K562 (cell line): ENCODE data around the gene PAX8. TPM values are rescaled to one million over a fixed set of nuclear protein-coding genes. Genes with fewer than 3 reads are reported as not detected.

Source experiments
- BRD4 ChIP-seq: fragments of 200-600 bp; sonication (generic); IDR thresholded peaks from 2 replicates; pipeline ENCODE4 v1.6.1; 2017; ENCODE audit warnings: inconsistent platforms
- DMBX1 ChIP-seq: fragments of 250-450 bp; sonication (Bioruptor Pico); IDR thresholded peaks from 2 replicates; pipeline ENCODE4 v1.8.0; 2022; ENCODE audit warnings: inconsistent platforms, mild to moderate bottlenecking, moderate library complexity, borderline replicate concordance
- ELF2 ChIP-seq: fragments of 250-450 bp; sonication (Bioruptor Pico); IDR thresholded peaks from 2 replicates; pipeline ENCODE4 v1.5.0; 2021; ENCODE audit warnings: mild to moderate bottlenecking
- EWSR1 ChIP-seq: fragments of 450-650 bp; IDR thresholded peaks from 2 replicates; pipeline ENCODE4 v1.6.1; 2018; ENCODE audit warnings: borderline replicate concordance, mild to moderate bottlenecking, low read depth, moderate library complexity; ENCODE audit not compliant: partially characterized antibody
- FOS ChIP-seq: IDR thresholded peaks from 3 replicates; pipeline ENCODE4 v1.6.1; 2011; ENCODE audit not compliant: insufficient read length; ENCODE audit errors: extremely low read depth
- FOXA1 ChIP-seq: fragments of 450-650 bp; IDR thresholded peaks from 2 replicates; pipeline ENCODE4 v1.6.1; 2016; ENCODE audit warnings: mild to moderate bottlenecking, borderline replicate concordance
- FOXK1 ChIP-seq: sonication (generic); formaldehyde crosslinking; IDR thresholded peaks from 2 replicates; pipeline ENCODE4 v1.8.0; 2022; ENCODE audit warnings: missing genetic modification reagents, mild to moderate bottlenecking, borderline replicate concordance
- HDAC2 ChIP-seq: fragments of 450-650 bp; IDR thresholded peaks from 2 replicates; pipeline ENCODE4 v1.6.1; 2016; ENCODE audit warnings: mild to moderate bottlenecking
- LEF1 ChIP-seq: fragments of 450-650 bp; IDR thresholded peaks from 2 replicates; pipeline ENCODE4 v1.6.1; 2016; ENCODE audit warnings: mild to moderate bottlenecking
- NR2C2 ChIP-seq, 2 experiments: fragments of 200-800 bp in 1 of 2; sonication (Bioruptor generic) in 1 of 2; sonication (generic) in 1 of 2; formaldehyde crosslinking in 1 of 2; IDR thresholded peaks; 2 replicates each; pipeline versions ENCODE4 v1.6.1 to v1.8.0; 2016 to 2022; ENCODE audit warnings: mild to moderate bottlenecking in 1 of 2, missing compliant biosample characterization in 1 of 2, missing genetic modification characterization in 1 of 2, missing genetic modification reagents in 1 of 2
- SIX5 ChIP-seq, 2 experiments: IDR thresholded peaks; 2 replicates each; pipeline ENCODE4 v1.6.1; 2011; ENCODE audit warnings: low read length in 2 of 2, borderline replicate concordance in 1 of 2, low read depth in 1 of 2, mild to moderate bottlenecking in 1 of 2, moderate library complexity in 1 of 2; ENCODE audit not compliant: insufficient read depth in 1 of 2
- TEAD2 ChIP-seq: fragments of 450-650 bp; IDR thresholded peaks from 2 replicates; pipeline ENCODE4 v1.6.1; 2016; ENCODE audit warnings: missing genetic modification characterization, control low read depth, missing compliant biosample characterization
- ZC3H11A ChIP-seq: IDR thresholded peaks from 2 replicates; pipeline ENCODE4 v1.6.1; 2012; ENCODE audit warnings: low read depth, low read length, improper control_type of control experiment
- polyA plus RNA-seq, 8 experiments: library from polyadenylated mRNA; depleted of rRNA in 4 of 8; stranded (reverse) in 5 of 8; unstranded in 3 of 8; fragments of >200 nt; fragmentation: Nextera tagmentation in 2 of 8; fragmentation: Illumina TruSeq in 1 of 8; extraction: Ambion mirVana in 2 of 8; extraction: Trizol in 1 of 8; gene quantifications; 2 replicates each; pipeline versions ENCODE4 v1.2.1 to v1.2.3, GENCODE V29; 2011 to 2014; ENCODE audit warnings: inconsistent platforms in 1 of 8, missing spikeins in 1 of 8
- total RNA-seq, 7 experiments: library from RNA; depleted of rRNA in 6 of 7; stranded (reverse); fragments of >200 nt in 6 of 7; fragmentation: Illumina TruSeq in 2 of 7; extraction: Trizol in 2 of 7; gene quantifications; 2 replicates each; pipeline versions ENCODE4 v1.2.1 to v1.2.3, GENCODE V29; 2011 to 2021; ENCODE audit warnings: low replicate concordance in 1 of 7
- TF ChIP-seq, protein P1 (sequence below), 3 experiments: fragments of 200-800 bp in 1 of 3; sonication (Bioruptor generic) in 1 of 3; sonication (generic) in 1 of 3; formaldehyde crosslinking in 1 of 3; IDR thresholded peaks; 2 replicates each; pipeline versions ENCODE4 v1.6.1 to v1.8.0; 2016 to 2022; ENCODE audit warnings: mild to moderate bottlenecking in 2 of 3, missing compliant biosample characterization in 2 of 3, missing genetic modification characterization in 2 of 3, missing genetic modification reagents in 1 of 3
- TF ChIP-seq, protein P2 (sequence below), 3 experiments: fragments of 200-800 bp in 1 of 3; fragments of 250-450 bp in 1 of 3; fragments of 450-650 bp in 1 of 3; sonication (Bioruptor Pico) in 1 of 3; sonication (Bioruptor generic) in 1 of 3; formaldehyde crosslinking in 1 of 3; IDR thresholded peaks; 2 replicates each; pipeline versions ENCODE4 v1.6.1 to v1.8.0; 2016 to 2022; ENCODE audit warnings: mild to moderate bottlenecking in 2 of 3, missing genetic modification characterization in 2 of 3, missing compliant biosample characterization in 1 of 3, moderate library complexity in 1 of 3
- TF ChIP-seq, protein P3 (sequence below): sonication (generic); formaldehyde crosslinking; IDR thresholded peaks from 2 replicates; pipeline ENCODE4 v1.8.0; 2022; ENCODE audit warnings: mild to moderate bottlenecking, low read depth, missing genetic modification reagents

Gene PAX8
- total and polyA plus RNA-seq, 9 of the 15 experiments (the other 6 are each of a cell fraction or from before 2014, with no cell fraction given), result 0.13 to 2.1 (median 0.51) TPM

GRCh38 chr2:113240915-113241911 lies 37.5 kb downstream of the PAX8 start (continued):
- TF ChIP-seq EWSR1 (no peak), BRD4 (no peak), LEF1 (no peak), ZC3H11A (no peak), ELF2 (CRISPR knock-in tag) (0 out of 2 replicates have a peak, but pooled peaks have one; percentile 13), NR2C2 (CRISPR knock-in tag; IDR thresholded peaks at IDR 0.05) (no peak), NR2C2 (tag; IDR thresholded peaks at IDR 0.05) (no peak), TEAD2 (tag) (no peak), FOS (peak; percentile 40), FOXK1 (no peak), FOXA1 (no peak), DMBX1 (CRISPR knock-in tag) (no peak), SIX5 (IDR thresholded peaks at IDR 0.05; ENCODE audit: borderline replicate concordance in 1 of 2, insufficient read depth in 1 of 2, low read depth in 1 of 2, low read length in 2 of 2) (no peak), HDAC2 (no peak; the same call in 1 of the 2 replicates)
- TF ChIP-seq, protein P1, sequence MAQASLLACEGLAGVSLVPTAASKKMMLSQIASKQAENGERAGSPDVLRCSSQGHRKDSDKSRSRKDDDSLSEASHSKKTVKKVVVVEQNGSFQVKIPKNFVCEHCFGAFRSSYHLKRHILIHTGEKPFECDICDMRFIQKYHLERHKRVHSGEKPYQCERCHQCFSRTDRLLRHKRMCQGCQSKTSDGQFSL (CRISPR knock-in tag; IDR thresholded peaks at IDR 0.05), result no peak
- TF ChIP-seq, protein P1 (tag; IDR thresholded peaks at IDR 0.05), result no peak
- TF ChIP-seq, protein P2, sequence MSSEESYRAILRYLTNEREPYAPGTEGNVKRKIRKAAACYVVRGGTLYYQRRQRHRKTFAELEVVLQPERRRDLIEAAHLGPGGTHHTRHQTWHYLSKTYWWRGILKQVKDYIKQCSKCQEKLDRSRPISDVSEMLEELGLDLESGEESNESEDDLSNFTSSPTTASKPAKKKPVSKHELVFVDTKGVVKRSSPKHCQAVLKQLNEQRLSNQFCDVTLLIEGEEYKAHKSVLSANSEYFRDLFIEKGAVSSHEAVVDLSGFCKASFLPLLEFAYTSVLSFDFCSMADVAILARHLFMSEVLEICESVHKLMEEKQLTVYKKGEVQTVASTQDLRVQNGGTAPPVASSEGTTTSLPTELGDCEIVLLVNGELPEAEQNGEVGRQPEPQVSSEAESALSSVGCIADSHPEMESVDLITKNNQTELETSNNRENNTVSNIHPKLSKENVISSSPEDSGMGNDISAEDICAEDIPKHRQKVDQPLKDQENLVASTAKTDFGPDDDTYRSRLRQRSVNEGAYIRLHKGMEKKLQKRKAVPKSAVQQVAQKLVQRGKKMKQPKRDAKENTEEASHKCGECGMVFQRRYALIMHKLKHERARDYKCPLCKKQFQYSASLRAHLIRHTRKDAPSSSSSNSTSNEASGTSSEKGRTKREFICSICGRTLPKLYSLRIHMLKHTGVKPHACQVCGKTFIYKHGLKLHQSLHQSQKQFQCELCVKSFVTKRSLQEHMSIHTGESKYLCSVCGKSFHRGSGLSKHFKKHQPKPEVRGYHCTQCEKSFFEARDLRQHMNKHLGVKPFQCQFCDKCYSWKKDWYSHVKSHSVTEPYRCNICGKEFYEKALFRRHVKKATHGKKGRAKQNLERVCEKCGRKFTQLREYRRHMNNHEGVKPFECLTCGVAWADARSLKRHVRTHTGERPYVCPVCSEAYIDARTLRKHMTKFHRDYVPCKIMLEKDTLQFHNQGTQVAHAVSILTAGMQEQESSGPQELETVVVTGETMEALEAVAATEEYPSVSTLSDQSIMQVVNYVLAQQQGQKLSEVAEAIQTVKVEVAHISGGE (CRISPR knock-in tag; IDR thresholded peaks at IDR 0.05), result peak in 1 of 3 experiments; percentile 24; a peak in 1 of 6 replicates
- TF ChIP-seq, protein P3, sequence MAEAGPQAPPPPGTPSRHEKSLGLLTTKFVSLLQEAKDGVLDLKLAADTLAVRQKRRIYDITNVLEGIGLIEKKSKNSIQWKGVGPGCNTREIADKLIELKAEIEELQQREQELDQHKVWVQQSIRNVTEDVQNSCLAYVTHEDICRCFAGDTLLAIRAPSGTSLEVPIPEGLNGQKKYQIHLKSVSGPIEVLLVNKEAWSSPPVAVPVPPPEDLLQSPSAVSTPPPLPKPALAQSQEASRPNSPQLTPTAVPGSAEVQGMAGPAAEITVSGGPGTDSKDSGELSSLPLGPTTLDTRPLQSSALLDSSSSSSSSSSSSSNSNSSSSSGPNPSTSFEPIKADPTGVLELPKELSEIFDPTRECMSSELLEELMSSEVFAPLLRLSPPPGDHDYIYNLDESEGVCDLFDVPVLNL (CRISPR knock-in tag), result no peak
